Breast epithelium (tissue), 4 donors: ENCODE results near the gene HCN1. TPM values are rescaled to one million over a fixed set of nuclear protein-coding genes. Genes with fewer than 3 reads are reported as not detected.

ENCODE experiments used
- DNase-seq, 2 donors: peaks; one replicate each; pipeline ENCODE4 v3.0.0-alpha.2; 2019; ENCODE audit warnings: low spot score in 2 of 2
- H3K27ac ChIP-seq, 2 donors: fragments of 200-600 bp; sonication (generic) in 1 of 2; one replicate each; pipeline ENCODE4 v1.5.1; 2016 to 2019; ENCODE audit warnings: mild to moderate bottlenecking in 1 of 2
- H3K27me3 ChIP-seq, 2 donors: fragments of 200-600 bp; sonication (generic) in 1 of 2; one replicate each; pipeline versions ENCODE4 v1.5.1 to v1.6.0; 2017 to 2019; ENCODE audit warnings: control low read depth in 1 of 2, mild to moderate bottlenecking in 1 of 2
- H3K36me3 ChIP-seq: fragments of 200-600 bp; one replicate; pipeline ENCODE4 v1.5.1; 2019
- H3K4me1 ChIP-seq, 2 donors: fragments of 200-600 bp; sonication (generic); one replicate each; pipeline ENCODE4 v1.5.1; 2016 to 2019; ENCODE audit warnings: control low read depth in 1 of 2
- H3K4me3 ChIP-seq, 3 donors: fragments of 200-600 bp; sonication (generic); 1 replicate in 2 of 3; 2 replicates in 1 of 3; pipeline ENCODE4 v1.5.1; 2016 to 2019; ENCODE audit warnings: mild to moderate bottlenecking in 3 of 3, moderate library complexity in 2 of 3
- H3K9me3 ChIP-seq, 2 donors: fragments of 200-600 bp; sonication (generic) in 1 of 2; one replicate each; pipeline ENCODE4 v1.5.1; 2016 to 2019; ENCODE audit warnings: control low read depth in 1 of 2
- POLR2A ChIP-seq: fragments of 450-650 bp; IDR thresholded peaks from one replicate; pipeline ENCODE4 v1.6.1; 2016; ENCODE audit warnings: antibody characterized with exemption, mild to moderate bottlenecking, moderate library complexity
- POLR2AphosphoS5 ChIP-seq, 3 donors: sonication (generic); formaldehyde crosslinking; IDR thresholded peaks; one replicate each; pipeline ENCODE4 v1.6.1; 2017; ENCODE audit warnings: antibody characterized with exemption in 3 of 3
- intact Hi-C: fragments of 100-400 bp; cut with DNase I; formaldehyde crosslinking; loops from one replicate; pipeline ENCODE4 v1.15.1; 2023; ENCODE audit warnings: low total_unique reads
- total RNA-seq, 3 donors: library from RNA; depleted of rRNA; stranded (reverse); fragments of >200 nt; gene quantifications; one replicate each; pipeline ENCODE4 v1.1.0, GENCODE V29; 2016
- TF ChIP-seq, protein P1 (sequence below), 3 donors: fragments of 450-650 bp; IDR thresholded peaks; one replicate each; pipeline ENCODE4 v1.5.1; 2016 to 2017; ENCODE audit warnings: antibody characterized with exemption in 3 of 3, mild to moderate bottlenecking in 3 of 3, moderate library complexity in 3 of 3

The HCN1 gene
- total RNA-seq, 3 donors from 2014 or later: under 0.01 to 0.33 (median 0.29) TPM

DNA sequence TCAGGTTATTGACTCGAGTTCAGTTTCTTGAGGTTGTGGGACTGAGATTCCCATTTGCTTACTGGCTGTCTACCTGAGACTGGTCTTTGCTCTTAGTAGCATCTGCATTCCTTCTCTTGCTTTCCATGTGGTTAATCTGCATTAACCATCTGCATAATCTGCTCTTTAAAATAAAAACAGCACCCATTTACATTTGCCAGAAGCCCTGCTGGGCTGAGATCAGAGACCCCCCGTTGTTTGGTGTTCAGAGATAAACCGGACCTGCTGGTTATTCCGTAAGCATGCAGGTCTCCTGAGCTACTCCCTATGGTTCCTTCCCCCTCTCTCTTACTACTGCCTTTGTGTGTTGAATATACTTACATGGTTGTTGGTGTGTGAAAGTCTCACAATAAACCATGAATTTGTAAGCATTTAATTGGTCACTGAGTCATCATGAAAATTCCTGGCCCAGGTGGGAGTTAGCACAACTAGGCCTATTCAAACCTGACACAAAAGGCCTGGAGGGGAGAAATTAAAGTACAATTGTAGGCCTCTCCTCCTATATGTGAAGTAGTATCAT, 490.7 kb downstream of the HCN1 start:
- no peak for DNase-seq
- Histone ChIP-seq H3K4me1 (no peaks in the 10 kb centered on the region), H3K4me3 (no peak overlapping the region), H3K9me3 (no peaks in the 10 kb centered on the region), H3K27me3 (no peaks in the 10 kb centered on the region), H3K27ac (no peak overlapping the region), H3K36me3 (no peaks in the 10 kb centered on the region)
- intact Hi-C loops: no loop called here
- no peak for TF ChIP-seq POLR2AphosphoS5 (IDR thresholded peaks at IDR 0.05)
- TF ChIP-seq POLR2A: no peak
- TF ChIP-seq, protein P1, sequence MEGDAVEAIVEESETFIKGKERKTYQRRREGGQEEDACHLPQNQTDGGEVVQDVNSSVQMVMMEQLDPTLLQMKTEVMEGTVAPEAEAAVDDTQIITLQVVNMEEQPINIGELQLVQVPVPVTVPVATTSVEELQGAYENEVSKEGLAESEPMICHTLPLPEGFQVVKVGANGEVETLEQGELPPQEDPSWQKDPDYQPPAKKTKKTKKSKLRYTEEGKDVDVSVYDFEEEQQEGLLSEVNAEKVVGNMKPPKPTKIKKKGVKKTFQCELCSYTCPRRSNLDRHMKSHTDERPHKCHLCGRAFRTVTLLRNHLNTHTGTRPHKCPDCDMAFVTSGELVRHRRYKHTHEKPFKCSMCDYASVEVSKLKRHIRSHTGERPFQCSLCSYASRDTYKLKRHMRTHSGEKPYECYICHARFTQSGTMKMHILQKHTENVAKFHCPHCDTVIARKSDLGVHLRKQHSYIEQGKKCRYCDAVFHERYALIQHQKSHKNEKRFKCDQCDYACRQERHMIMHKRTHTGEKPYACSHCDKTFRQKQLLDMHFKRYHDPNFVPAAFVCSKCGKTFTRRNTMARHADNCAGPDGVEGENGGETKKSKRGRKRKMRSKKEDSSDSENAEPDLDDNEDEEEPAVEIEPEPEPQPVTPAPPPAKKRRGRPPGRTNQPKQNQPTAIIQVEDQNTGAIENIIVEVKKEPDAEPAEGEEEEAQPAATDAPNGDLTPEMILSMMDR (IDR thresholded peaks at IDR 0.05): no peak
